ENCODE results near the gene NPY4R. TPM values are rescaled to one million over a fixed set of nuclear protein-coding genes. Genes with fewer than 3 reads are reported as not detected.
"Not testable (repeated sequence)": the region's sequence is repeated elsewhere in the genome, so short reads cannot be mapped to it uniquely, and the experiment has no call there.

Gene NPY4R
- polyA plus RNA-seq, 1 donor from 2014 or later: not detected

- H3K9me2 ChIP-seq (ENCODE audit: insufficient read depth, low read length); H3K9ac ChIP-seq (ENCODE audit: low read length); H2AFZ ChIP-seq (ENCODE audit: low read depth, low read length); H3K9me3 ChIP-seq (ENCODE audit: low read length); H3K4me3 ChIP-seq (ENCODE audit: low read length); H4K20me1 ChIP-seq (ENCODE audit: insufficient read depth); H3F3A ChIP-seq (ENCODE audit: insufficient read depth, low read length, poor library complexity, severe bottlenecking); H3K4me2 ChIP-seq (ENCODE audit: low read length); H3K79me2 ChIP-seq (replicated peaks; ENCODE audit: insufficient read depth, low read length); H3K27ac ChIP-seq (ENCODE audit: low read length); H3K36me3 ChIP-seq (ENCODE audit: insufficient read depth, low read length); H3K27me3 ChIP-seq (ENCODE audit: insufficient read depth, low read depth, low read length): not testable (repeated sequence)
Measured at GRCh38 chr10:46512002-46512401, 46.2 kb upstream of the NPY4R start.

GRCh38 chr10:46499990-46500389 is 34.2 kb upstream of the NPY4R start:
- not testable (repeated sequence) for H3K9me2 ChIP-seq (ENCODE audit: insufficient read depth, low read length); H3K79me2 ChIP-seq (replicated peaks; ENCODE audit: insufficient read depth, low read length); H4K20me1 ChIP-seq (ENCODE audit: insufficient read depth); H3K9ac ChIP-seq (ENCODE audit: low read length); H3K27me3 ChIP-seq (ENCODE audit: insufficient read depth, low read depth, low read length); H3K36me3 ChIP-seq (ENCODE audit: insufficient read depth, low read length); H3K27ac ChIP-seq (ENCODE audit: low read length); H3K9me3 ChIP-seq (ENCODE audit: low read length); H3K4me3 ChIP-seq (ENCODE audit: low read length); H2AFZ ChIP-seq (ENCODE audit: low read depth, low read length); H3K4me2 ChIP-seq (ENCODE audit: low read length); H3F3A ChIP-seq (ENCODE audit: insufficient read depth, low read length, poor library complexity, severe bottlenecking)

GRCh38 chr10:46498985-46499703 is 33.4 kb upstream of the NPY4R start:
- H3K27ac ChIP-seq (ENCODE audit: low read length): not testable (repeated sequence)

GRCh38 chr10:46497878-46498277 is 32.1 kb upstream of the NPY4R start:
- not testable (repeated sequence) for H3K4me3 ChIP-seq (ENCODE audit: low read length); H3K9ac ChIP-seq (ENCODE audit: low read length); H3K9me3 ChIP-seq (ENCODE audit: low read length); H3K27me3 ChIP-seq (ENCODE audit: insufficient read depth, low read depth, low read length); H3K79me2 ChIP-seq (replicated peaks; ENCODE audit: insufficient read depth, low read length); H2AFZ ChIP-seq (ENCODE audit: low read depth, low read length); H3K9me2 ChIP-seq (ENCODE audit: insufficient read depth, low read length); H3K36me3 ChIP-seq (ENCODE audit: insufficient read depth, low read length); H3K27ac ChIP-seq (ENCODE audit: low read length); H4K20me1 ChIP-seq (ENCODE audit: insufficient read depth); H3F3A ChIP-seq (ENCODE audit: insufficient read depth, low read length, poor library complexity, severe bottlenecking); H3K4me2 ChIP-seq (ENCODE audit: low read length)

More at GRCh38 chr10:46498985-46499703, 33.4 kb upstream of the NPY4R start:
- H3K9me2 ChIP-seq (ENCODE audit: insufficient read depth, low read length); H3K79me2 ChIP-seq (replicated peaks; ENCODE audit: insufficient read depth, low read length); H4K20me1 ChIP-seq (ENCODE audit: insufficient read depth); H3F3A ChIP-seq (ENCODE audit: insufficient read depth, low read length, poor library complexity, severe bottlenecking); H3K9ac ChIP-seq (ENCODE audit: low read length); H3K4me3 ChIP-seq (ENCODE audit: low read length); H3K27me3 ChIP-seq (ENCODE audit: insufficient read depth, low read depth, low read length); H3K4me2 ChIP-seq (ENCODE audit: low read length); H3K9me3 ChIP-seq (ENCODE audit: low read length); H2AFZ ChIP-seq (ENCODE audit: low read depth, low read length); H3K36me3 ChIP-seq (ENCODE audit: insufficient read depth, low read length): not testable (repeated sequence)

- not testable (repeated sequence) for H3K79me2 ChIP-seq (replicated peaks; ENCODE audit: insufficient read depth, low read length); H3K9me3 ChIP-seq (ENCODE audit: low read length); H3K9me2 ChIP-seq (ENCODE audit: insufficient read depth, low read length); H2AFZ ChIP-seq (ENCODE audit: low read depth, low read length); H3K4me3 ChIP-seq (ENCODE audit: low read length); H3K27me3 ChIP-seq (ENCODE audit: insufficient read depth, low read depth, low read length); H3K9ac ChIP-seq (ENCODE audit: low read length); H3F3A ChIP-seq (ENCODE audit: insufficient read depth, low read length, poor library complexity, severe bottlenecking); H3K4me2 ChIP-seq (ENCODE audit: low read length); H3K27ac ChIP-seq (ENCODE audit: low read length); H4K20me1 ChIP-seq (ENCODE audit: insufficient read depth); H3K36me3 ChIP-seq (ENCODE audit: insufficient read depth, low read length)
Measured at GRCh38 chr10:46497401-46497800, 31.6 kb upstream of the NPY4R start.

- not testable (repeated sequence) for H3F3A ChIP-seq (ENCODE audit: insufficient read depth, low read length, poor library complexity, severe bottlenecking); H3K9me2 ChIP-seq (ENCODE audit: insufficient read depth, low read length); H3K9me3 ChIP-seq (ENCODE audit: low read length); H3K4me2 ChIP-seq (ENCODE audit: low read length); H3K27me3 ChIP-seq (ENCODE audit: insufficient read depth, low read depth, low read length); H3K9ac ChIP-seq (ENCODE audit: low read length); H3K27ac ChIP-seq (ENCODE audit: low read length); H3K79me2 ChIP-seq (replicated peaks; ENCODE audit: insufficient read depth, low read length); H2AFZ ChIP-seq (ENCODE audit: low read depth, low read length); H3K36me3 ChIP-seq (ENCODE audit: insufficient read depth, low read length); H4K20me1 ChIP-seq (ENCODE audit: insufficient read depth); H3K4me3 ChIP-seq (ENCODE audit: low read length)
Measured at GRCh38 chr10:46491364-46492114, 25.8 kb upstream of the NPY4R start.

- not testable (repeated sequence) for H3K9me3 ChIP-seq (ENCODE audit: low read length); H2AFZ ChIP-seq (ENCODE audit: low read depth, low read length); H3K9me2 ChIP-seq (ENCODE audit: insufficient read depth, low read length); H3K4me3 ChIP-seq (ENCODE audit: low read length); H3K27me3 ChIP-seq (ENCODE audit: insufficient read depth, low read depth, low read length); H3K27ac ChIP-seq (ENCODE audit: low read length); H4K20me1 ChIP-seq (ENCODE audit: insufficient read depth); H3K79me2 ChIP-seq (replicated peaks; ENCODE audit: insufficient read depth, low read length); H3F3A ChIP-seq (ENCODE audit: insufficient read depth, low read length, poor library complexity, severe bottlenecking); H3K36me3 ChIP-seq (ENCODE audit: insufficient read depth, low read length); H3K9ac ChIP-seq (ENCODE audit: low read length); H3K4me2 ChIP-seq (ENCODE audit: low read length)
Measured at GRCh38 chr10:46490285-46490684, 24.5 kb upstream of the NPY4R start.

- H4K20me1 ChIP-seq (ENCODE audit: insufficient read depth); H3F3A ChIP-seq (ENCODE audit: insufficient read depth, low read length, poor library complexity, severe bottlenecking): not testable (repeated sequence)
Measured at GRCh38 chr10:46486459-46486858, 20.7 kb upstream of the NPY4R start.

More at GRCh38 chr10:46486459-46486858, 20.7 kb upstream of the NPY4R start:
- H3K4me3 ChIP-seq (ENCODE audit: low read length); H3K9me2 ChIP-seq (ENCODE audit: insufficient read depth, low read length); H3K27ac ChIP-seq (ENCODE audit: low read length); H3K27me3 ChIP-seq (ENCODE audit: insufficient read depth, low read depth, low read length); H3K9me3 ChIP-seq (ENCODE audit: low read length); H3K9ac ChIP-seq (ENCODE audit: low read length); H3K36me3 ChIP-seq (ENCODE audit: insufficient read depth, low read length); H3K79me2 ChIP-seq (replicated peaks; ENCODE audit: insufficient read depth, low read length); H2AFZ ChIP-seq (ENCODE audit: low read depth, low read length); H3K4me2 ChIP-seq (ENCODE audit: low read length): not testable (repeated sequence)

All from neural cell (in vitro differentiated cells).